Hepatocyte (in vitro differentiated cells): ENCODE measurements around the gene SPECC1. TPM values are rescaled to one million over a fixed set of nuclear protein-coding genes. Genes with fewer than 3 reads are reported as not detected.
"Not testable (repeated sequence)": the region's sequence is repeated elsewhere in the genome, so short reads cannot be mapped to it uniquely, and the experiment has no call there.

Experiments
- DNase-seq: peaks from one replicate; pipeline ENCODE4 v3.0.0-alpha.2; 2016; ENCODE audit warnings: low spot score
- H2AFZ ChIP-seq: fragments of 200-600 bp; sonication (generic); 2 replicates; pipeline ENCODE4 v1.6.0; 2016; ENCODE audit warnings: antibody characterized with exemption, mild to moderate bottlenecking
- H3K27ac ChIP-seq: fragments of 200-600 bp; sonication (generic); 2 replicates; pipeline ENCODE4 v1.5.1; 2016; ENCODE audit warnings: mild to moderate bottlenecking
- H3K27me3 ChIP-seq: fragments of 200-600 bp; sonication (generic); 2 replicates; pipeline ENCODE4 v1.6.1; 2016
- H3K36me3 ChIP-seq: fragments of 200-600 bp; sonication (generic); replicated peaks from 2 replicates; pipeline ENCODE4 v1.5.1; 2016; ENCODE audit warnings: low read depth; ENCODE audit not compliant: insufficient read depth
- H3K4me1 ChIP-seq: fragments of 200-600 bp; sonication (generic); 2 replicates; pipeline ENCODE4 v1.5.1; 2016; ENCODE audit warnings: mild to moderate bottlenecking, moderate library complexity; ENCODE audit not compliant: insufficient read depth
- H3K4me2 ChIP-seq: fragments of 200-600 bp; sonication (generic); 2 replicates; pipeline ENCODE4 v1.6.0; 2016
- H3K4me3 ChIP-seq: fragments of 200-600 bp; sonication (generic); 2 replicates; pipeline ENCODE4 v1.5.1; 2016; ENCODE audit warnings: mild to moderate bottlenecking
- H3K79me2 ChIP-seq: fragments of 200-600 bp; sonication (generic); 2 replicates; pipeline ENCODE4 v1.6.0; 2017; ENCODE audit warnings: mild to moderate bottlenecking
- H3K9me2 ChIP-seq: fragments of 200-600 bp; sonication (generic); replicated peaks from 2 replicates; pipeline ENCODE4 v1.6.0; 2017; ENCODE audit warnings: mild to moderate bottlenecking; ENCODE audit not compliant: insufficient read depth
- H3K9me3 ChIP-seq: fragments of 200-600 bp; sonication (generic); 2 replicates; pipeline ENCODE4 v1.5.1; 2016; ENCODE audit warnings: low read depth, mild to moderate bottlenecking
- H4K20me1 ChIP-seq: fragments of 200-600 bp; sonication (generic); 2 replicates; pipeline ENCODE4 v1.6.0; 2016; ENCODE audit warnings: mild to moderate bottlenecking; ENCODE audit not compliant: insufficient read depth, poor library complexity, severe bottlenecking
- EZH2 ChIP-seq: fragments of 200-600 bp; sonication (generic); IDR thresholded peaks from 2 replicates; pipeline ENCODE4 v1.6.1; 2016; ENCODE audit warnings: antibody characterized with exemption, mild to moderate bottlenecking, borderline replicate concordance
- EZH2phosphoT487 ChIP-seq: fragments of 200-600 bp; sonication (generic); IDR thresholded peaks from one replicate; pipeline ENCODE4 v1.6.1; 2018; ENCODE audit warnings: antibody characterized with exemption, mild to moderate bottlenecking, low read depth, moderate library complexity; ENCODE audit not compliant: unreplicated experiment, severe bottlenecking
- WGBS: methylation state at CpG from one replicate; pipeline ENCODE4 v1.1.6; 2016; ENCODE audit warnings: low lambda C conversion rate; ENCODE audit errors: missing lambda C conversion rate; 5-methylcytosine and 5-hydroxymethylcytosine counted together
- polyA plus RNA-seq: library from polyadenylated mRNA; unstranded; fragments of >200 nt; fragmentation: Nextera tagmentation; extraction: Ambion mirVana; gene quantifications from 2 replicates; pipeline ENCODE4 v1.2.1, GENCODE V29; 2016
- total RNA-seq: library from RNA; depleted of rRNA; stranded (reverse); fragments of >200 nt; gene quantifications from 2 replicates; pipeline ENCODE4 v1.2.3, GENCODE V29; 2014
- TF ChIP-seq, protein P1 (sequence below): fragments of 200-600 bp; sonication (generic); IDR thresholded peaks from 2 replicates; pipeline ENCODE4 v1.5.1; 2016; ENCODE audit warnings: antibody characterized with exemption, mild to moderate bottlenecking; ENCODE audit not compliant: poor library complexity

SPECC1 gene
- total and polyA plus RNA-seq, 2 experiments from 2014 or later = 20.4 to 57.5 TPM

DNA sequence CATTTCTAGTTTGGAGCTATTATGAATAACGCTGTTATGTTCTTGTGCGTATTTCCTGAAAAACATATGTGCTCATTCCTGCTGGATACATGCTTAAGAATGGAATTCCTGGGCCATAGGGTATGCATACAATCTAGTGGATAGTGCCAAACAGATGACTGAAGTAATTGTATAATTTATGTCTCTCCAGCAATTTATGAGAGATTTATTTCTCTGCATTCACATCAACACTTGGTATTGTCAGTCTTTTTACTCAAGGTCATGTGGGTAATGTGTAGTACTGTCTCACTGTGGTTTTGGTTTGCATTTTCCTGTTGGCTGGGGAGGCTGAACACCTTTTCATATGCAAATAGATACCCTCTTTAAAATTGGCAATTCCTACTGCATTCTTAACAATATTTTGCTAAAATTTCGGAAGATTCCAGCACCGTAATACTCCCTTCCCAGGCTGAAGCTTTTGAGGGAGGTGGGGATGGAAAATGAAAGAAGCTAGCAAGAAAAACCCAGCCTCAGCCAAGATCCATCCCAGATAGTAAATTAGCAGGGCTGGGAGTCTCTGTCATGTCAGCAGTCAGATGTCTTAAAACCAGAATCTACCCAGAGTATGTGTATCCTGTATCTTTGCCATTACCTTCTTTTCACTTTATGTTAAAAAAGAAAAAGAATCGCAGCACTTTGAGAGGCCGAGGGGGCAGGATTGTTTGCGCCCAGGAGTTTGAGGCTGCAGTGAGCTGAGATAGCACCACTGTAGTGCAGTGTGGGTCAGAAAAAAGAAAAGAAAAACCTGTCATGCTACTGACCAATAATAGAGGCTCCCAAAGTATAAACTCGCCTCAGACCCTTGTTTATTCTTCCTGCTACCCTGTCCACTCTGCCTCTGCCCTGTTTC lies 253.3 kb downstream of the SPECC1 start:
- TF ChIP-seq, protein P1, sequence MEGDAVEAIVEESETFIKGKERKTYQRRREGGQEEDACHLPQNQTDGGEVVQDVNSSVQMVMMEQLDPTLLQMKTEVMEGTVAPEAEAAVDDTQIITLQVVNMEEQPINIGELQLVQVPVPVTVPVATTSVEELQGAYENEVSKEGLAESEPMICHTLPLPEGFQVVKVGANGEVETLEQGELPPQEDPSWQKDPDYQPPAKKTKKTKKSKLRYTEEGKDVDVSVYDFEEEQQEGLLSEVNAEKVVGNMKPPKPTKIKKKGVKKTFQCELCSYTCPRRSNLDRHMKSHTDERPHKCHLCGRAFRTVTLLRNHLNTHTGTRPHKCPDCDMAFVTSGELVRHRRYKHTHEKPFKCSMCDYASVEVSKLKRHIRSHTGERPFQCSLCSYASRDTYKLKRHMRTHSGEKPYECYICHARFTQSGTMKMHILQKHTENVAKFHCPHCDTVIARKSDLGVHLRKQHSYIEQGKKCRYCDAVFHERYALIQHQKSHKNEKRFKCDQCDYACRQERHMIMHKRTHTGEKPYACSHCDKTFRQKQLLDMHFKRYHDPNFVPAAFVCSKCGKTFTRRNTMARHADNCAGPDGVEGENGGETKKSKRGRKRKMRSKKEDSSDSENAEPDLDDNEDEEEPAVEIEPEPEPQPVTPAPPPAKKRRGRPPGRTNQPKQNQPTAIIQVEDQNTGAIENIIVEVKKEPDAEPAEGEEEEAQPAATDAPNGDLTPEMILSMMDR = no peak
- TF ChIP-seq EZH2phosphoT487 (no peak), EZH2 (no peak)
- H3K27ac ChIP-seq = no peak overlapping the region
- no peaks in the 10 kb centered on the region for H3K79me2 ChIP-seq
- H4K20me1 ChIP-seq = no peaks in the 10 kb centered on the region
- no peak overlapping the region for H3K4me2 ChIP-seq
- no peak overlapping the region for H3K4me3 ChIP-seq
- H3K4me1 ChIP-seq = no peaks in the 10 kb centered on the region
- H3K27me3 ChIP-seq = no peaks in the 10 kb centered on the region
- H3K9me2 ChIP-seq = no peaks in the 10 kb centered on the region
- WGBS = 97% methylated on average over 8 of the region's 8 CpGs
- H2AFZ ChIP-seq = no peak overlapping the region
- H3K9me3 ChIP-seq = no peaks in the 10 kb centered on the region
- no peaks in the 10 kb centered on the region for H3K36me3 ChIP-seq
- no peak for DNase-seq

DNA sequence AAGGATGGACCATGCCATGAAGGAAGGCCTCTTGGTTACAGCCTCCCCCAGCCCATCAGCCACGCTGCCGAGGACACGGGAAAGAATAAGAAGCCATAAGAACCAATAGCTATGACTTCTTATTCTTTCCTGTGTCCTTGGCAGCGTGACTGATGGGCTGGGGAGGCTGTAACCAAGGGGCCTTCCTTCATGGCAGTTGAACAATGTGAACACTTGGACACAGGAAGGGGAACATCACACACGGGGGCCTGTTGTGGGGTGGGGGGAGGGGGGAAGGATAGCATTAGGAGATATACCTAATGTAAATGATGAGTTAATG lies 253.9 kb downstream of the SPECC1 start:
- not testable (repeated sequence) for H3K4me3 ChIP-seq, DNase-seq, H2AFZ ChIP-seq, H3K4me2 ChIP-seq, H3K4me1 ChIP-seq, H3K36me3 ChIP-seq, H3K9me2 ChIP-seq, H4K20me1 ChIP-seq, H3K9me3 ChIP-seq, H3K79me2 ChIP-seq, H3K27ac ChIP-seq, H3K27me3 ChIP-seq
- WGBS = 88% methylated on average over 5 of the region's 5 CpGs

- no peaks in the 10 kb centered on the region for H3K9me3 ChIP-seq
- H3K4me1 ChIP-seq = no peaks in the 10 kb centered on the region
- H3K79me2 ChIP-seq = no peaks in the 10 kb centered on the region
- no peaks in the 10 kb centered on the region for H4K20me1 ChIP-seq
- H3K27me3 ChIP-seq = no peaks in the 10 kb centered on the region
- H3K9me2 ChIP-seq = no peaks in the 10 kb centered on the region
- no peak overlapping the region for H3K4me2 ChIP-seq
- 78% methylated on average over 5 of the region's 5 CpGs for WGBS
- TF ChIP-seq EZH2phosphoT487 = no peak
- TF ChIP-seq, protein P1 = no peak
- TF ChIP-seq EZH2 = no peak
- H3K36me3 ChIP-seq = no peaks in the 10 kb centered on the region
- no peak overlapping the region for H3K27ac ChIP-seq
- H3K4me3 ChIP-seq = no peak overlapping the region
- H2AFZ ChIP-seq = no peak overlapping the region
- DNase-seq = no peak
Observed at GRCh38 chr17:20263595-20263994, 254.4 kb downstream of the SPECC1 start.

GRCh38 chr17:20264996-20265395 lies 255.8 kb downstream of the SPECC1 start:
- no peak for DNase-seq
- H3K27me3 ChIP-seq = no peaks in the 10 kb centered on the region
- H3K9me3 ChIP-seq = no peaks in the 10 kb centered on the region
- H3K9me2 ChIP-seq = no peaks in the 10 kb centered on the region
- H2AFZ ChIP-seq = no peak overlapping the region
- WGBS = 96% methylated on average over 6 of the region's 6 CpGs
- no peaks in the 10 kb centered on the region for H3K36me3 ChIP-seq
- H3K79me2 ChIP-seq = no peaks in the 10 kb centered on the region
- H3K27ac ChIP-seq = no peak overlapping the region
- TF ChIP-seq EZH2phosphoT487 (no peak), EZH2 (no peak)
- TF ChIP-seq, protein P1 = no peak
- H4K20me1 ChIP-seq = no peaks in the 10 kb centered on the region
- no peak overlapping the region for H3K4me2 ChIP-seq
- no peak overlapping the region for H3K4me3 ChIP-seq
- peaks cover 3% of the 10 kb centered on the region for H3K4me1 ChIP-seq
